ENCODE measurements around the gene NR2F2.

NR2F2 gene

GRCh38 chr15:96320107-96320506 lies 10.4 kb upstream of the NR2F2 start:
- no peak for DNase-seq (ENCODE audit: low read depth in 3 of 3)

DNA sequence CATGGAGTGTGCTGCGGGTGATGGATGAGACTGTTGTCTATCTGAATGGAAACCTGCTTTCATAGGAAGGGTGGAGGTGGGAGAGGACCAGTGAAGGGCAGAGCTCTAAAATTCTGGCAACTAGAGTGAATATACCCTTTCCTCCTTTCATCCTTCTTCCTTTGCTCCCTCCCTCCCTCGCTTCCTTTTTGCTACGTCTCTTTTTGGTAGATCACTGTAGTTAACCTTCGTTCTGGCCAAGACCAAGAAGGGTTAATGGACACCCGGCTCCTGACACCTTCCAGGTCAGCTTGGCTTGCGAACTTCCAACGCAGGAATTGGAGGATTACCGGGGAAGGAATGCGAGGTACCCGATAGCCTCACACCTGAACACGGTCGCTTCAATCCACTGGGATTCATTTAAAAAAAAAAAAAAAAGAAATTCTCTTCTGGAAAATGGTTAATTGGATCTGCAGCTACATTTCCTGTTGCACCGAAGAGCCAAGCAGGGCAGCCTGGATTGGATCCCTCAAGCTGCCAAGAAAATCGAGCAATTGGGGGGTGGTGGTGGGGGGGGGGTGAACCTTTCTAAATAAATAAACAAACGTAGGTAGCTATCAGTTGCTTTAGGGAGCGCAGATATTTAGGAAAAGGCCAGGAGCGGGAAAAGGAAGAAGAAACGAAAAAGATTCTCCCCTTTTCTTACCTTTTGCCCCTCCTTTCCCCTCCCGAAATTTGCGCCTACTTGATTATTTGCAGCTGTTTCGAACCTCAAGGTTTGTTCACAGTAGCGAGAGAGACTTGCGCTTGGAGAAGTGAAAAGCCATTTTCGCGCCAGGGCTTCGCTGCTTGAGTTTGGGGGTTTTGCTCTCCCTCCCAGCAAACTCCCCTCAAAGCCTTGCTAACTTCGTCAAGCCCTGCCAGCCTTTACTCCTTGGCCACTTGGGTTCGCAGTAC lies 9.5 kb upstream of the NR2F2 start:
- no peak for DNase-seq (ENCODE audit: low read depth in 3 of 3)

DNA sequence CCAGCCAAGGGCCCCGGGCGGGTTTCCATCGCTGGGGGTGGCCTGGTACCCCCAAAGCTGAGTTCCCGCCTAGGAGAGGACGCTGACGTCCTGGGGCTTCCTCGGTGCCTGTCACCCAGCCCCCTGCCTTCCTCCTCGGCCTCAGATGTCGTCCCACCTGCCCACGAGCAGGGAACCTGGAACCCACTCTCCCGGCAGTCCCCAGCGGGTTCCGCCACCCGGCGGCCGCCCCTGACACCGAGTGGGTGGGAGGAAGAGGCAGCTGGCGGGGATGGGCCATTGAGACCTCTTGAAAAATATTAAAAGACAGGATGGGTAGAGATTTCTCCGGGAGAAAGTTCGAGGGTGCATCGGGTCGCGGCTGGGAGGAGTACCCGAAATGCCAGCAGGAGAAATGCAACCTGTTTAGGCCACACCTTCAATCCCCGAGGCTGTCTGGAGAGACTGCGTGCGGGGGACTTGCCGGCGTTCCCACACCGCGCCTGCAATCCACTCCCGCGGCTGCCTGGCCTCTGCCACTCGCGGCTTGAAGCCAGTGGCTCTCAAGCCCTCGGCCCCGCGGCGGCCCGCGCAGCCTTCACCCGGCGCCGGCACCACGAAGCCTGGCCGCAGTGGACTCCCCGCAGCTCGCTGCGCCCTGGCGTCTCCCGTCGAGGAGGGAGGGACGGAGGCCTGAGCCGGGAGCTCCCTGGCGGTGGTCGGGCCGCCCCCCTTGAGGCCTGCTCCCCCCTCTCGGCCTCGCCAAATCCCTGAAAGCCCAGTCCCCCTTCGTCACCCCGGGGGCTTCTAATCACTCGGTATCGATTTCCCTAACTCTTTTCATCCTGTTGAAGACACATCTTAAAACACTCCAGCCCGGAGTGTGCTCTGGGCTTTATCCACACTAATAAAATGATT lies 8.6 kb upstream of the NR2F2 start:
- DNase-seq (ENCODE audit: low read depth in 3 of 3), result no peak

DNA sequence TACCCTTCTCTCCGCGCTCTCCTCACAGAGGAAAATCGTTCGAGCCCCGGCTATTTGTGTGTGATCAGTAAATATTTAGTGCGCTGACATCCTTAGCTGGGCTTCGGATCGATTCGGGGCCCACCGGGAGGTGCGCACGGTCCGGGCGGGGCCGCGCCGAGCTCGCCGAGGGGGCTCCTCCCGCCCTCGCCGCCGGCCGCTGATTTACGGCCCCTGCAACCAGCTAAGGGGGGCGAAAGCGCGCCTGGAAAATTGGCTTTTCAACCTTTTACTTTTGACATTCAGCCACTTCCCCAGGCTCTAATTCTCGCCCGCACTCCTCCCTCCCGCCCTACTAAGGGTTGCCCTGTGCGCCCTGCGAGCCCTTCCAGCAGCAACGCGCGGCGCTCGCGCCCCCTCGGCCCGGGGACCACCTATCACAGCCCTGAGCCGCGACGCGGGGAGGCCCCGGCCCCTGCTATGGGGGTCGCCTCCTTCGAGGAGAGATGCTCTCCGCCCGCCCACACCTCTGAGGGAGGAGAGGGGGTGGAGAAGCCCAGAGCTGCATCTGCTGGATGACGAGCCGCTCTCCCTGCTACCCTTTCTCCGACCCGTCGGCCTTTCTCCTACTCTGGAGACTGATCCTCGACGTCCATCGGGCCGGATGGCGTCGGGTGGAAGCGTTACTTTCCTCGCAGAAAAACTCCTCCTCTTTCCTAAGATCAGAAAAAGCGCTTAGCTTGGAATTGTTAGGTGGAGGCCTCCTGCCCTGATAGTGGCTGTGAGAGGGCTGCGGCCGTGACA lies 7.8 kb upstream of the NR2F2 start:
- no peak for DNase-seq (ENCODE audit: low read depth in 3 of 3)

GRCh38 chr15:96323319-96324145 lies 7.0 kb upstream of the NR2F2 start:
- DNase-seq (ENCODE audit: low read depth in 3 of 3), result no peak

DNA sequence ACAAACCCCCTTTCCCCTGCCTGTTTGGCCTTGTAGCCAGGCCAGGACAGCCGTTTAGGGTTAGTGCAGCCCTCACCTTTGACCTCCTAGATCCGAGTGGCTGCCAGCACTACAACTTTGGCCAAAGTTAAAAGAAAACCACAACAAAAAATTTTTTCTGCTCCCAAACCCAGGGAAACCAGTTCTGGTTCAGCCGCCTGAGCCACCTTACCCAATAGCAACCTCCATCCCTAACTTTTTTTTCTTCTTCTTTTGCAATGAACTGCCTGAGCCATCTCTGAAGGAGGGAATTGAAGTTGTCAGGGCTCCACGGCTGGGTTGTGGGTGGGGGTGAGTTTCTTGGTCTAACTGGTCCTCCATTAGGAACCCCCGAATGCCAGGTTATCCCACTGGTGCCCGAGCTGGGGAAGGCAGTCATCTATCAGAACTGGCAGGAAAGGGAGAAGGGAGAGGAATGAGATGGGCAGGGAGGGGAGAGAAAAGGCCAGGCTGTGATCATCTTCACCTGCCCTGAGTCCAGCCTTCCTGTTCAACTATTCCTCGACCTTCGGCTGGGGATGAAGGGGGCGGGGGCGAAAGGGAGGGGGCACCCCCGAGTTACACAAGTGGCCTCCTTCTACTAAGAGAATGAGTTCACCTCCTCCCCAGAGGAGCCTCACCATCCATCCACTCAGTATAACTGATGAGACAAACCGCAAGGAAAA lies 6.2 kb upstream of the NR2F2 start:
- DNase-seq (ENCODE audit: low read depth in 3 of 3), result no peak

DNA sequence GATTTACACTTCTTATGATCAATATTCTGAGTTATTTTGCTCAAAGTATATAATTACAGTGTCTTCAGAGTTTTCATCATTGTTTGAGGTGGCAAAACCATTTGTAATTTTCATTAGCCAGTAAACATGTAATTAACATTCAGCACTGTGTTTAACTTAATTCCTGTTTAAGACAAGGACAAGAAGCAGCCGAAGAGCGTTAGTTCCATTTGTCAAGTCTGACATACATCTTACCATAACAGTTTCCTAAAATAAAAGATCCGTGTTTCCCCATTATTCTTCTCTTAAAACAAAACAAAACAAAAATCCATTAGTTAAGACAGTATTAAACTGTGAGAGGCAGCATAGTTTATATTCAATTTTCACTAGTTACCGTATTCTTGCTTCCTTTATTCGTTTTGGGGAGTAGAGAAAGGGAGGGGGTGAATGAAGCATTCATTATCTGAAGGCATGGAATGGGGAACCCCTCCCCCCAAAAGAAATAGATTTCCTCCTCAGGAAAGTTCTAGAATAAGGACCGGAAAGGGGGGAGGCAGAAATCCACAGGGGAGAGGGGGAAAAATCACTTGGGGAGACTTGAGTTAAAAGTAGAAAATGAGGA lies 5.5 kb upstream of the NR2F2 start:
- no peak for DNase-seq (ENCODE audit: low read depth in 3 of 3)

- DNase-seq (ENCODE audit: low read depth in 3 of 3), result no peak
These were observed 4.8 kb upstream of the NR2F2 start for GRCh38 chr15:96325541-96326327.

- no peak for DNase-seq (ENCODE audit: low read depth in 3 of 3)
These were observed 4.0 kb upstream of the NR2F2 start for GRCh38 chr15:96326328-96327154.

DNA sequence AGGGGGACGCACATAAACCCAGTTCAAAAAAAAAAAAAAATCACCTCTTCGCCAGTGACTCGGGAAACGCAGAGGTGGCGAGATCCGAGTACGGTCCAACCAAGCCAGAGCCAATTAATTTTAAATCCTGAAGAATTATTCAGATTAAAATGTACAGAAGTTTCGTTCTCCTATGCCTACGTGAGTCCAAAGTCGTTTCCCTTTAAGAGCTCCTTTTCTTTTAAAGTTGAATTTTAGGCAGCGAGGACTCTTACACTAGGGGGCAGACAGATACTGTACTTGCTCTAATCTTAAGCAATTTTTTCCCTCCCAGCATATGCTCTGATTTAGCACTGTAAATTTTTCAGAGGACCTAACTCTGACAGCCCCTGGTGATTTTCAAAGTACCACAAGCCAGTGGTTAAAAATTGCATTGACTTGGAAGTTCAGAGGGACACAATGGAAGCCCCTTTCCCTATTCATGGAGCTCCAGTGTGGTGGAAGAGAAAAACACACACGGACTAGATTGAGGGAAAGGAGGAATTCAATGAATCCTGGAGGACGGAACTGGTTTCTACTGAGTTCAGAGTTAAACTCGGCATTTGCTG lies 3.3 kb upstream of the NR2F2 start:
- no peak for DNase-seq (ENCODE audit: low read depth in 3 of 3)

DNA sequence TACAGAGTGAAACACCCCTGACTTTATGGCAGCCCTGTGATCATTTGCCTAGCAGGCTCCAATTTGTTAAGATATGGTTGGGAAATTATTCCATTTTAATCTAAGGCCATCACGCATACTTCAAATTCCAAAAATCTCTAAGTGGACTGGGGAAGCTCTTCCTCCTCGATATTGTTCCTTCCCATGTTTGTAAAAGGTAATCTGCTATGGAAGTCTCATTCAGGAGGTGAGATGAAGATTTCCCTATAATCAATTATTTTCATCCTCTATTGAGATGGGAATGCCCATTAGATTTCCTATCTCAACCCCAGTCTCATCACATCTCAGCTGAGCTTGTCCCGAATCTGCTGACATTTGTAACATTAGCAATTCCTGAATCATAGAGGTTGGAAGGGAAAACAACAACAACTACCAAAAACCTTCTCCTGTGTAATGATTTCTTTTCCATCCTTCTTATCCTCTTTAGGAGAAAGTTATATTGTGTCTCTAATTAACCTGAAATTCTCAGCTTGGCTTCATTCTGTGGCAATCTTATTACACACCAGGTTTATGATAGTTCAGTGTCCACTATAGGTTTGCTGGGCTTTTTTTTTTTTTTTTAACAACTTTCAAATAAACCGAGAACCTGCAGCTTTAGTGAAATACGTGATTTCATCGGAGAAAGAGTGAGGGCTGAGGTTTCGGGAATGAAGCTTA lies 2.2 kb upstream of the NR2F2 start:
- DNase-seq (ENCODE audit: low read depth in 3 of 3), result no peak

DNA sequence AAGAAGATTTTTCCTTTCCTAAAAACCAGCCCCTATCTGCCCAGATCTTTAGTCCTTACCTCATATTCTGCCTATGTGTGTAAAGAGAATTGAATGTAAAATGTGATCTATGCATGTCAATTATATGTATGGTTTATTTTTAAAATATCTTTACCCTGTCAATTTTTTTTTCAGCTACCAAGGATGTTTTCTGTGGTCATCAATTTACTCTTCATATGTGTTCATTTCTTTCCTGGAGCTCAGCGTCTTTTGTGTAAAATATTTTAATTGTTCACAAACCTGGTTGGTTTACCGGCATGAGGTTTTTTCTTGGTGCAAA lies 1.7 kb upstream of the NR2F2 start:
- no peak for DNase-seq (ENCODE audit: low read depth in 3 of 3)

DNA sequence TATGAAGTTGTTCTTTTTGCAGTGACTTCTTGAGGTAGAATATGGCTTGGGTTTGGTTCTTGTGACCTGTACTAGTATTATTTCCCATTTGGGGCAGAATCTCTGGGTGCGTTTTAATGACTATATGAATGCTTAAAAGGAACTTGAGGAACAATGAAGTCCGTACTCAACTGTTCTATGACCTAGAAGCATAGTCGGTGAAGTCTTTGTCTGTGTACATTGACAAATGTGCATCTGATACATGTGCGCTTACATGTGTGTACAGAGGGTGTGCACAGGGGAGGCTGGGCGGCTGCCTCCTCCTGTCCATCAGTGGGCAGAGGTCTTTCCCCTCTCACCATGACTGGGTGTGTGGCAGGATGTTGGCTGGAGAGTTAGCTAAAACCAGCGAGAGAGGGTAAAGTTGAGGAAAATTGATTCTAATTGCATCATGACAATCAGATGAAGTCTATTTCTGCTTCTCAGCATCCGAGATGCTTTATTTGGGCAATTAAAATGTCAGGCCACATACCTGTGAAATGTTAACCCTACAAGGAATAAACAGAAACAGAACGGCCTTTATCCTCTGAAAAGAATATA lies 1.0 kb upstream of the NR2F2 start:
- DNase-seq (ENCODE audit: low read depth in 3 of 3), result no peak

DNA sequence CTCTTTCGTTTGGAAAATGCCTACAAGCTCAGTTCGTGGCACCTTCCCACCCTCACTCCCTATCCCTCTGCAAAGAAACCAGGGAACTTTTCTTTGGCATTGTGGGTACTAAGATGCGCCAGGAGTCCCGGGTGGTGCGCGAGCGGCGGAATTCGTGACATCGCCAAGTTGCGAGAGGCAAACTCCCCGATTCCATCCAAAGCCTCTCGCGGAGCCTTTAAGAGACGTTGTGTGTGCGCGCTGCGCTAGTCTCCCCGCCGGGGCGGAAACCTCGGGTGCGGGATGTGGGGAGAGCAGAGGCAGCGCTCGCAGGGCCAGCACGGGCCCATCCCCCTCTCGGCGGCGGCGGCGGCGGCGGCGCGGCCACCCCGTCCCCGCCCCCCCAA lies 443 bp upstream of the NR2F2 start:
- DNase-seq (ENCODE audit: low read depth in 3 of 3), result no peak

DNA sequence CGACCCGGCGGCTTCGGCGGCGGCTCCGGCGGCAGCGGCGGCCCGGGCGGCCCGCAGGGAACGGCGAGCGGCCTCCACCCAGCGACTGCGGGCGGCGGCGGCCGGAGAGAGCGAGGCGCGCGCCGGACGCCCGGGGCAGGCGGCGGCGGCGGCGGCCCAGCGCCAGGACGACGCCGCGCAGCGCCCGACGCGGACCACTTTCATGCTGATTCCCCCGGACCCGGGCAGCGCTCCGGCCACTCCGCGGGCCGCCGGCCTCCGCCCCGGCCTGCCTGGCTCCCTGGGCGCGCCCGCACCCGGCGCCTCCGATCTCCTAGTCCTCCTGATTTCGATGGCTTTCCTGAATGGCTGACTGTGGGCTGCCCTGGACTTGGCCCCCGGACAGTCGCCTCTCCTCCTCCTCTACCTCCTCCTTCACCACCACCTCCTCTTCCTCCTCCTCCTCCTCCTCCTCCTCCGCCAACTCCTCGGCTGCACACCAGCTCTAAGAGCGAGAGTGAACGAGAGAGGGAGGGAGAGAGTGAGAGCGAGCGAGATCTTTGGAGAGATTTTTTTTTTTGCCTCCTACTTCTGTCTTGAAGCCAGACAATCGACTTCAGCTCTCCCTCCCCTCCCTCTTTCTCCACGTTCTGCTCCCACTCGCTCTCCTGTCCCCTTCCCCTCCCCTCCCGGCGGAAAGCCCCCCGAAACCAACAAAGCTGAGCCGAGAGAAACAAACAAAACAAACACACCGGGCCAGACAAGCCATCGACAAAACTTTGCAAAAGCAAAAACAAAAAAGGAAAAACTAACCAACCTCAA lies 844 bp downstream of the NR2F2 start:
- no peak for DNase-seq (ENCODE audit: low read depth in 3 of 3)

DNA sequence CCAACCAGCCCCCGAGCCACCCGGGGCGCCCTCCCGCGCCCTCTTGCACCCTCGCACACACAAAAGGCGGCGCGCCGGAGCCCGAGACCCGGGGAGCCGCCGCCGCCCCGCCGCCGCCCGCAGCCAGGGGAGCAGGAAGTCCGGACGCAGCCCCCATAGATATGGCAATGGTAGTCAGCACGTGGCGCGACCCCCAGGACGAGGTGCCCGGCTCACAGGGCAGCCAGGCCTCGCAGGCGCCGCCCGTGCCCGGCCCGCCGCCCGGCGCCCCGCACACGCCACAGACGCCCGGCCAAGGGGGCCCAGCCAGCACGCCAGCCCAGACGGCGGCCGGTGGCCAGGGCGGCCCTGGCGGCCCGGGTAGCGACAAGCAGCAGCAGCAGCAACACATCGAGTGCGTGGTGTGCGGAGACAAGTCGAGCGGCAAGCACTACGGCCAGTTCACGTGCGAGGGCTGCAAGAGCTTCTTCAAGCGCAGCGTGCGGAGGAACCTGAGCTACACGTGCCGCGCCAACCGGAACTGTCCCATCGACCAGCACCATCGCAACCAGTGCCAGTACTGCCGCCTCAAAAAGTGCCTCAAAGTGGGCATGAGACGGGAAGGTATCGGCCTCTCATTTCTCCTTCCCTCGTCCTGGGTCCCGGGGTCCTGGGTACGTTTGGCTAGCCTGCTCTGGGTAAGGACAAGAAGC lies 1.6 kb downstream of the NR2F2 start:
- no peak for DNase-seq (ENCODE audit: low read depth in 3 of 3)

All from stimulated activated CD4-positive, alpha-beta T cell treated with anti-CD3 and anti-CD28 coated beads, TNF-alpha, amount 100 ng/mL, for 24 hours (primary cell).